H9 (cell line): ENCODE results near the gene ZNF382. TPM values are rescaled to one million over a fixed set of nuclear protein-coding genes. Genes with fewer than 3 reads are reported as not detected.

Experiments
- DNase-seq: peaks from one replicate; pipeline ENCODE4 v3.0.0-alpha.2; 2017
- H2AFZ ChIP-seq: one replicate; pipeline ENCODE4 v1.6.1; 2013; ENCODE audit warnings: mild to moderate bottlenecking, low read length, control low read depth, moderate library complexity
- H2AK5ac ChIP-seq: 2 replicates; pipeline ENCODE4 v1.6.1; 2013; ENCODE audit warnings: low read length, control low read depth, mixed read lengths; ENCODE audit not compliant: insufficient read length
- H2BK120ac ChIP-seq: one replicate; pipeline ENCODE4 v1.6.1; 2013; ENCODE audit warnings: low read depth, mild to moderate bottlenecking, low read length, control low read depth, inconsistent platforms; ENCODE audit not compliant: poor library complexity, severe bottlenecking
- H2BK12ac ChIP-seq: 2 replicates; pipeline ENCODE4 v1.6.1; 2013; ENCODE audit warnings: low read length, control low read depth, mixed read lengths, low read depth; ENCODE audit not compliant: insufficient read length
- H2BK15ac ChIP-seq: 2 replicates; pipeline ENCODE4 v1.6.1; 2013; ENCODE audit warnings: low read depth, low read length, control low read depth
- H2BK20ac ChIP-seq: one replicate; pipeline ENCODE4 v1.6.1; 2013; ENCODE audit warnings: low read depth, mild to moderate bottlenecking, low read length, control low read depth, inconsistent platforms; ENCODE audit not compliant: poor library complexity, severe bottlenecking
- H2BK5ac ChIP-seq: 2 replicates; pipeline ENCODE4 v1.6.1; 2013; ENCODE audit warnings: low read length, control low read depth, mixed read lengths; ENCODE audit not compliant: insufficient read length
- H3K14ac ChIP-seq: 2 replicates; pipeline ENCODE4 v1.6.1; 2013; ENCODE audit warnings: low read length, control low read depth; ENCODE audit not compliant: insufficient read depth
- H3K18ac ChIP-seq: 2 replicates; pipeline ENCODE4 v1.6.1; 2013; ENCODE audit warnings: low read depth, mild to moderate bottlenecking, mixed read lengths, low read length, control low read depth; ENCODE audit not compliant: insufficient read length
- H3K23ac ChIP-seq: 2 replicates; pipeline ENCODE4 v1.6.1; 2013; ENCODE audit warnings: low read length, control low read depth, mixed read lengths, low read depth; ENCODE audit not compliant: insufficient read length
- H3K23me2 ChIP-seq: 2 replicates; pipeline ENCODE4 v1.6.1; 2013; ENCODE audit warnings: low read depth, mild to moderate bottlenecking, mixed read lengths, low read length, control low read depth; ENCODE audit not compliant: insufficient read length, poor library complexity, severe bottlenecking
- H3K27ac ChIP-seq: 2 replicates; pipeline ENCODE4 v1.5.1; 2013; ENCODE audit warnings: low read length, control low read depth, mixed read lengths, low read depth; ENCODE audit not compliant: insufficient read length
- H3K27me3 ChIP-seq: 2 replicates; pipeline ENCODE4 v1.6.1; 2013; ENCODE audit warnings: low read length, control low read depth, inconsistent platforms; ENCODE audit not compliant: insufficient read depth
- H3K4ac ChIP-seq: 2 replicates; pipeline ENCODE4 v1.6.1; 2013; ENCODE audit warnings: low read depth, mild to moderate bottlenecking, control low read depth, inconsistent platforms, low read length, moderate library complexity
- H3K4me1 ChIP-seq: 2 replicates; pipeline ENCODE4 v1.6.1; 2013; ENCODE audit warnings: low read length, control low read depth, inconsistent platforms; ENCODE audit not compliant: insufficient read depth
- H3K4me2 ChIP-seq: 2 replicates; pipeline ENCODE4 v1.6.1; 2013; ENCODE audit warnings: low read length, control low read depth, mixed read lengths; ENCODE audit not compliant: insufficient read length, insufficient read depth
- H3K56ac ChIP-seq: 2 replicates; pipeline ENCODE4 v1.6.1; 2013; ENCODE audit warnings: low read depth, mild to moderate bottlenecking, mixed read lengths, low read length, control low read depth; ENCODE audit not compliant: insufficient read length
- H3K79me1 ChIP-seq: 2 replicates; pipeline ENCODE4 v1.6.1; 2013; ENCODE audit warnings: low read depth, mild to moderate bottlenecking, moderate library complexity, low read length, control low read depth, inconsistent platforms; ENCODE audit not compliant: insufficient read depth, poor library complexity, severe bottlenecking
- H3K79me2 ChIP-seq: 2 replicates; pipeline ENCODE4 v1.6.1; 2013; ENCODE audit warnings: low read length, control low read depth, inconsistent platforms; ENCODE audit not compliant: insufficient read depth
- H3K9ac ChIP-seq: 2 replicates; pipeline ENCODE4 v1.6.1; 2013; ENCODE audit warnings: low read length, control low read depth, mixed read lengths; ENCODE audit not compliant: insufficient read length; ENCODE audit errors: extremely low read depth
- H3K9me3 ChIP-seq: one replicate; pipeline ENCODE4 v1.6.1; 2013; ENCODE audit warnings: low read depth, low read length, inconsistent platforms; ENCODE audit not compliant: control insufficient read depth
- H3T11ph ChIP-seq: one replicate; pipeline ENCODE4 v1.6.1; 2013; ENCODE audit warnings: mild to moderate bottlenecking, low read length, control low read depth, inconsistent platforms
- H4K20me1 ChIP-seq: one replicate; pipeline ENCODE4 v1.6.1; 2013; ENCODE audit not compliant: control insufficient read depth, insufficient read length, insufficient read depth
- H4K5ac ChIP-seq: 2 replicates; pipeline ENCODE4 v1.6.1; 2013; ENCODE audit warnings: low read depth, mild to moderate bottlenecking, mixed read lengths, low read length, control low read depth; ENCODE audit not compliant: insufficient read length
- H4K8ac ChIP-seq: replicated peaks from 2 replicates; pipeline ENCODE4 v1.6.1; 2013; ENCODE audit warnings: low read length, control low read depth, mixed read lengths, low read depth; ENCODE audit not compliant: insufficient read length
- H4K91ac ChIP-seq: 2 replicates; pipeline ENCODE4 v1.6.1; 2013; ENCODE audit warnings: low read depth, mild to moderate bottlenecking, moderate library complexity, mixed read lengths, low read length, control low read depth; ENCODE audit not compliant: insufficient read length
- H3K27ac Mint-ChIP-seq, 3 experiments: 2 replicates in 2 of 3; 3 replicates in 1 of 3; pipeline ENCODE4 v1.8.0; 2020 to 2021; ENCODE audit warnings: mixed read lengths in 3 of 3, mild to moderate bottlenecking in 1 of 3, moderate library complexity in 1 of 3
- H3K27me3 Mint-ChIP-seq: 2 replicates; pipeline ENCODE4 v1.8.0; 2021; ENCODE audit warnings: low read depth, mild to moderate bottlenecking, moderate library complexity, mixed read lengths
- H3K36me3 Mint-ChIP-seq, 3 experiments: 2 replicates in 2 of 3; 3 replicates in 1 of 3; pipeline ENCODE4 v1.8.0; 2020 to 2021; ENCODE audit warnings: low read depth in 3 of 3, mixed read lengths in 3 of 3; ENCODE audit not compliant: insufficient read depth in 1 of 3
- H3K4me1 Mint-ChIP-seq, 2 experiments: 2 replicates each; pipeline ENCODE4 v1.8.0; 2020; ENCODE audit warnings: mixed read lengths in 2 of 2
- H3K4me3 Mint-ChIP-seq, 2 experiments: 2 replicates in 1 of 2; 3 replicates in 1 of 2; pipeline ENCODE4 v1.8.0; 2020 to 2021; ENCODE audit warnings: mild to moderate bottlenecking in 2 of 2, mixed read lengths in 2 of 2, moderate library complexity in 1 of 2
- H3K9me3 Mint-ChIP-seq, 2 experiments: 2 replicates in 1 of 2; 3 replicates in 1 of 2; pipeline ENCODE4 v1.8.0; 2020; ENCODE audit warnings: mild to moderate bottlenecking in 2 of 2, mixed read lengths in 2 of 2, moderate library complexity in 1 of 2
- WGBS: extraction: QIAGEN DNeasy Blood & Tissue Kit; methylation state at CpG from one replicate; pipeline ENCODE4 v1.1.7; 2013; ENCODE audit warnings: missing lambda C conversion rate, low lambda C conversion rate, mixed read lengths; ENCODE audit not compliant: insufficient read length; ENCODE audit errors: extremely low coverage; 5-methylcytosine and 5-hydroxymethylcytosine counted together
- total RNA-seq: library from RNA; stranded (reverse); gene quantifications from 2 replicates; pipeline ENCODE4 v1.2.1, GENCODE V29; 2021
- TF ChIP-seq, protein P1 (sequence below): fragments of 200-600 bp; sonication (generic); conservative IDR thresholded peaks from 3 replicates; pipeline ENCODE4 v1.8.0; 2021; ENCODE audit warnings: antibody characterized with exemption, mild to moderate bottlenecking

ZNF382 gene
- total RNA-seq, 1 experiment from 2014 or later: 10.8 TPM

DNA sequence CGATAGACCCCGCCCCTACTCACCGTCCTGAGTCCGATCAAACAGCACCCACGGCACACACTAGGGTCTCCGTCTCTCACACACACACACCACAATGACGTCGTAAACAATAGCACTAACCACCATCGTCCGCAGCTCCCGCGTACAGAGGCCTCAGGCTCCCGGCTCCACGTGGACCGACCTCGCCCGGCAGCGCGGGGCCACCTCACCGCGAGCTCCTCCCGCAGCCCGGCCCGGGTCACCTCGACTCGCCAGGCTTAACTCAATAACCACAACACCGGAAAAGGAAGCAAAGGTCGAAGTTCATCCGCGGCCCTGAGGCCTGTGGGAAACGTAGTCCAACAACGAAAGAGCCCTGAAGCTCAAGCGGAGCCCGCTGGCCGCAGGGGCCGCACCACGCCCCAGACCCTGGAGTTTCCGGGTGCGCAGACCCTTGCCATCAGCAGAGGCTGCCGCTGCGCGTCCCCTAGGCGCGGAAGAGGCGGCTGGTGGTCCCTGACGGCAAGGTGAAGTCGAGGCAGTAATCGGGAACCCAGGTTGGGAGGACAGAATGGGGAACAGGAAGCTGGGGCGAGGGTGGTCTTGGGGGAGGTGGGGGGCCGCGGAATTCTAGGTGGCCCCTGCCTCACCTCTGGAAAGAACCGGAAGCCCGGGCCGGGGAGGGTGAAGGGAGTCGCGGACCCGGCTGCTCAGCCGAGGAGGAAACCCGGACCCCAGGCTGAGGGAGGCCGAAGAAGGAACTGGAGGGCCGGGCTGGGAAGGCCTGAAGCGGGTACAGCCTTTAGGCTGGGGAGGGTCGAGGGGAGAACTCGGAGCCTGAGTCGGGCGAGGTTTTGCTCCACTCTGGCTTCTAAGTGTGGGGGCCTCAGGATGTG is 31.9 kb upstream of the ZNF382 start, which contains the start of gene ZNF529:
TSS of gene ZNF529 (minus strand) at position 273 of the 875 bp plus-strand sequence. CDS start 946 bp downstream, outside the sequence.
- TF ChIP-seq, protein P1, sequence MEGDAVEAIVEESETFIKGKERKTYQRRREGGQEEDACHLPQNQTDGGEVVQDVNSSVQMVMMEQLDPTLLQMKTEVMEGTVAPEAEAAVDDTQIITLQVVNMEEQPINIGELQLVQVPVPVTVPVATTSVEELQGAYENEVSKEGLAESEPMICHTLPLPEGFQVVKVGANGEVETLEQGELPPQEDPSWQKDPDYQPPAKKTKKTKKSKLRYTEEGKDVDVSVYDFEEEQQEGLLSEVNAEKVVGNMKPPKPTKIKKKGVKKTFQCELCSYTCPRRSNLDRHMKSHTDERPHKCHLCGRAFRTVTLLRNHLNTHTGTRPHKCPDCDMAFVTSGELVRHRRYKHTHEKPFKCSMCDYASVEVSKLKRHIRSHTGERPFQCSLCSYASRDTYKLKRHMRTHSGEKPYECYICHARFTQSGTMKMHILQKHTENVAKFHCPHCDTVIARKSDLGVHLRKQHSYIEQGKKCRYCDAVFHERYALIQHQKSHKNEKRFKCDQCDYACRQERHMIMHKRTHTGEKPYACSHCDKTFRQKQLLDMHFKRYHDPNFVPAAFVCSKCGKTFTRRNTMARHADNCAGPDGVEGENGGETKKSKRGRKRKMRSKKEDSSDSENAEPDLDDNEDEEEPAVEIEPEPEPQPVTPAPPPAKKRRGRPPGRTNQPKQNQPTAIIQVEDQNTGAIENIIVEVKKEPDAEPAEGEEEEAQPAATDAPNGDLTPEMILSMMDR: no peak
- H4K20me1 ChIP-seq: no peaks in the 10 kb centered on the region

More for the DNA sequence above, 31.9 kb upstream of the ZNF382 start, which contains the start of gene ZNF529:
- Histone ChIP-seq H3K23ac (no peak within 1 kb of the TSS), H2AFZ (no peak within 1 kb of the TSS), H3K56ac (no peak within 1 kb of the TSS), H3K23me2 (peaks cover 6% of the 10 kb centered on the region), H3K79me2 (peaks cover 9% of the 10 kb centered on the region; the same call in 1 of the 2 replicates), H3K79me1 (no peaks in the 10 kb centered on the region), H3K27ac (no peak within 1 kb of the TSS), H3K4ac (no peak within 1 kb of the TSS), H4K8ac (no peak within 1 kb of the TSS), H4K91ac (no peak within 1 kb of the TSS), H2BK5ac (peak within 1 kb of the TSS; percentile 74), H3K4me2 (peak within 1 kb of the TSS; percentile 63), H3K9me3 (no peaks in the 10 kb centered on the region), H3K4me1 (0 out of 2 replicates have a peak, but pooled peaks cover 4% of the 10 kb centered on the region), H3K9ac (peak within 1 kb of the TSS; percentile 92), H2AK5ac (no peak within 1 kb of the TSS), H2BK20ac (no peak within 1 kb of the TSS), H4K5ac (no peak within 1 kb of the TSS), H3K14ac (peak within 1 kb of the TSS; percentile 94), H2BK12ac (no peak within 1 kb of the TSS), H3K27me3 (no peaks in the 10 kb centered on the region), H2BK15ac (no peak within 1 kb of the TSS), H3T11ph (no peak within 1 kb of the TSS), H2BK120ac (no peak within 1 kb of the TSS), H3K18ac (peak within 1 kb of the TSS; percentile 95)
- peaks cover 3 to 26% of the 10 kb centered on the region in 2 experiments; a peak in 3 of 5 replicates for H3K9me3 Mint-ChIP-seq
- no peaks in the 10 kb centered on the region for H3K27me3 Mint-ChIP-seq
- peaks cover 14 to 20% of the 10 kb centered on the region in 2 experiments for H3K4me1 Mint-ChIP-seq
- peak within 1 kb of the TSS; percentile 86 to 95 for H3K4me3 Mint-ChIP-seq
- peak within 1 kb of the TSS; percentile 91 to 96 (median 92) for H3K27ac Mint-ChIP-seq
- no CpG with 5 or more reads among the region's 66 CpGs for WGBS
- DNase-seq: peak; percentile 96
- H3K36me3 Mint-ChIP-seq: peaks cover 25 to 49% (median 45%) of the 10 kb centered on the region in 3 experiments
